ENCODE data around the gene ZBTB47. TPM values are rescaled to one million over a fixed set of nuclear protein-coding genes. Genes with fewer than 3 reads are reported as not detected.

ZBTB47 gene
- total and polyA plus RNA-seq, 10 of the 15 experiments (the other 5 are each of a cell fraction or from before 2014, with no cell fraction given) = 0.04 to 3.4 (median 1.0) TPM; not detected in 1

GRCh38 chr3:42651248-42652091, 2.0 kb upstream of the ZBTB47 start:
- ATAC-seq (no peak), FAIRE-seq (no peak), DNase-seq (ENCODE audit: low read depth, low spot score) (no peak)
- Histone ChIP-seq H3K27ac (ENCODE audit: control insufficient read depth, insufficient read depth) (no peak overlapping the region), H3K79me2 (ENCODE audit: control insufficient read depth, insufficient read depth, low read length) (no peaks in the 10 kb centered on the region; the same call in 1 of the 2 replicates), H3K4me3 (no peak overlapping the region), H3K4me2 (ENCODE audit: control insufficient read depth, insufficient read depth) (no peak overlapping the region), H3K9ac (ENCODE audit: control insufficient read depth, insufficient read depth, low read length) (no peak overlapping the region), H4K20me1 (ENCODE audit: control insufficient read depth, insufficient read depth) (no peaks in the 10 kb centered on the region), H3K36me3 (ENCODE audit: control insufficient read depth in 2 of 2, insufficient read depth in 2 of 2, low read length in 1 of 2) (peaks cover 0 to 11% of the 10 kb centered on the region in 2 experiments; a peak in 2 of 4 replicates), H2AFZ (ENCODE audit: control insufficient read depth, low read depth, low read length) (no peak overlapping the region), H3K9me3 (replicated peaks; ENCODE audit: control insufficient read depth, insufficient read depth, low read length) (no peaks in the 10 kb centered on the region), H3K4me1 (ENCODE audit: control insufficient read depth, insufficient read depth, low read length) (peaks cover 17% of the 10 kb centered on the region), H3K27me3 (replicated peaks in 1 of 2; ENCODE audit: control insufficient read depth in 2 of 2, insufficient read depth in 2 of 2, low read length in 1 of 2) (no peaks in the 10 kb centered on the region)
- ChIA-PET POLR2A (interaction anchor here (0.7 to 2.9 kb wide), 4 partner anchors 10 to 69 kb away, joined by 3 to 17 read pairs (median 10); partner anchors contain the start of genes NKTR and SEC22C), SMC1A (ENCODE audit: uncharacterized antibody, unreplicated experiment) (interaction anchor here (1.0 to 3.0 kb wide), 6 partner anchors 12 to 94 kb away, joined by 3 to 11 read pairs (median 5); partner anchors contain the start of gene SEC22C), RAD21 (ENCODE audit: unreplicated experiment) (interaction anchor here (1.2 to 1.4 kb wide), 2 partner anchors 39 to 71 kb away, joined by 3 to 4 read pairs; no protein-coding TSS in a partner anchor), CTCF (interaction anchor here (0.5 to 2.3 kb wide), 4 partner anchors 14 to 93 kb away, joined by 3 to 9 read pairs (median 4); partner anchors contain the start of gene SEC22C)
- 91% methylated on average over 8 of the region's 9 CpGs for WGBS (ENCODE audit: insufficient coverage, insufficient replicate concordance, low lambda C conversion rate, missing lambda C conversion rate)
- intact Hi-C loops (cut with micrococcal nuclease; ENCODE audit: unreplicated experiment) (loop anchor here (5.0 kb wide), 1 partner anchor 91 kb away; no protein-coding TSS in a partner anchor), in situ Hi-C loops (cut with MboI) (no loop called here)
- BruUV-seq (replicated peaks) = no TSS peak
- no peak for TF ChIP-seq NFXL1 (IDR thresholded peaks at IDR 0.05; ENCODE audit: borderline replicate concordance)
- no peak for TF ChIP-seq SP1 (IDR thresholded peaks at IDR 0.05; ENCODE audit: low read depth, low read length)
- TF ChIP-seq IRF4 (IDR thresholded peaks at IDR 0.05; ENCODE audit: low read depth, low read length) = no peak
- no peak for TF ChIP-seq ASH2L (IDR thresholded peaks at IDR 0.05; ENCODE audit: borderline replicate concordance, low read depth)
- no peak for TF ChIP-seq POU2F2 (IDR thresholded peaks at IDR 0.05; ENCODE audit: borderline replicate concordance, low read depth, low read length)
- no peak for TF ChIP-seq RUNX3 (IDR thresholded peaks at IDR 0.05; ENCODE audit: low read length)
- TF ChIP-seq SIN3A (IDR thresholded peaks at IDR 0.05; ENCODE audit: low read depth, low read length) = no peak
- no peak for TF ChIP-seq CEBPB (IDR thresholded peaks at IDR 0.05; ENCODE audit: borderline replicate concordance in 1 of 2, low read depth in 2 of 2, low read length in 2 of 2)
- TF ChIP-seq, protein P1, sequence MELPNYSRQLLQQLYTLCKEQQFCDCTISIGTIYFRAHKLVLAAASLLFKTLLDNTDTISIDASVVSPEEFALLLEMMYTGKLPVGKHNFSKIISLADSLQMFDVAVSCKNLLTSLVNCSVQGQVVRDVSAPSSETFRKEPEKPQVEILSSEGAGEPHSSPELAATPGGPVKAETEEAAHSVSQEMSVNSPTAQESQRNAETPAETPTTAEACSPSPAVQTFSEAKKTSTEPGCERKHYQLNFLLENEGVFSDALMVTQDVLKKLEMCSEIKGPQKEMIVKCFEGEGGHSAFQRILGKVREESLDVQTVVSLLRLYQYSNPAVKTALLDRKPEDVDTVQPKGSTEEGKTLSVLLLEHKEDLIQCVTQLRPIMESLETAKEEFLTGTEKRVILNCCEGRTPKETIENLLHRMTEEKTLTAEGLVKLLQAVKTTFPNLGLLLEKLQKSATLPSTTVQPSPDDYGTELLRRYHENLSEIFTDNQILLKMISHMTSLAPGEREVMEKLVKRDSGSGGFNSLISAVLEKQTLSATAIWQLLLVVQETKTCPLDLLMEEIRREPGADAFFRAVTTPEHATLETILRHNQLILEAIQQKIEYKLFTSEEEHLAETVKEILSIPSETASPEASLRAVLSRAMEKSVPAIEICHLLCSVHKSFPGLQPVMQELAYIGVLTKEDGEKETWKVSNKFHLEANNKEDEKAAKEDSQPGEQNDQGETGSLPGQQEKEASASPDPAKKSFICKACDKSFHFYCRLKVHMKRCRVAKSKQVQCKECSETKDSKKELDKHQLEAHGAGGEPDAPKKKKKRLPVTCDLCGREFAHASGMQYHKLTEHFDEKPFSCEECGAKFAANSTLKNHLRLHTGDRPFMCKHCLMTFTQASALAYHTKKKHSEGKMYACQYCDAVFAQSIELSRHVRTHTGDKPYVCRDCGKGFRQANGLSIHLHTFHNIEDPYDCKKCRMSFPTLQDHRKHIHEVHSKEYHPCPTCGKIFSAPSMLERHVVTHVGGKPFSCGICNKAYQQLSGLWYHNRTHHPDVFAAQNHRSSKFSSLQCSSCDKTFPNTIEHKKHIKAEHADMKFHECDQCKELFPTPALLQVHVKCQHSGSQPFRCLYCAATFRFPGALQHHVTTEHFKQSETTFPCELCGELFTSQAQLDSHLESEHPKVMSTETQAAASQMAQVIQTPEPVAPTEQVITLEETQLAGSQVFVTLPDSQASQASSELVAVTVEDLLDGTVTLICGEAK (IDR thresholded peaks at IDR 0.05; ENCODE audit: borderline replicate concordance) = no peak

Data from GM12878 (cell line).